H9 (cell line): ENCODE data around the gene ALG11. TPM values are rescaled to one million over a fixed set of nuclear protein-coding genes. Genes with fewer than 3 reads are reported as not detected.

ENCODE experiments used
- DNase-seq: peaks from one replicate; pipeline ENCODE4 v3.0.0-alpha.2; 2017
- H2AFZ ChIP-seq: one replicate; pipeline ENCODE4 v1.6.1; 2013; ENCODE audit warnings: mild to moderate bottlenecking, low read length, control low read depth, moderate library complexity
- H2AK5ac ChIP-seq: 2 replicates; pipeline ENCODE4 v1.6.1; 2013; ENCODE audit warnings: low read length, control low read depth, mixed read lengths; ENCODE audit not compliant: insufficient read length
- H2BK120ac ChIP-seq: one replicate; pipeline ENCODE4 v1.6.1; 2013; ENCODE audit warnings: low read depth, mild to moderate bottlenecking, low read length, control low read depth, inconsistent platforms; ENCODE audit not compliant: poor library complexity, severe bottlenecking
- H2BK12ac ChIP-seq: 2 replicates; pipeline ENCODE4 v1.6.1; 2013; ENCODE audit warnings: low read length, control low read depth, mixed read lengths, low read depth; ENCODE audit not compliant: insufficient read length
- H2BK15ac ChIP-seq: 2 replicates; pipeline ENCODE4 v1.6.1; 2013; ENCODE audit warnings: low read depth, low read length, control low read depth
- H2BK20ac ChIP-seq: one replicate; pipeline ENCODE4 v1.6.1; 2013; ENCODE audit warnings: low read depth, mild to moderate bottlenecking, low read length, control low read depth, inconsistent platforms; ENCODE audit not compliant: poor library complexity, severe bottlenecking
- H2BK5ac ChIP-seq: 2 replicates; pipeline ENCODE4 v1.6.1; 2013; ENCODE audit warnings: low read length, control low read depth, mixed read lengths; ENCODE audit not compliant: insufficient read length
- H3K14ac ChIP-seq: 2 replicates; pipeline ENCODE4 v1.6.1; 2013; ENCODE audit warnings: low read length, control low read depth; ENCODE audit not compliant: insufficient read depth
- H3K18ac ChIP-seq: 2 replicates; pipeline ENCODE4 v1.6.1; 2013; ENCODE audit warnings: low read depth, mild to moderate bottlenecking, mixed read lengths, low read length, control low read depth; ENCODE audit not compliant: insufficient read length
- H3K23ac ChIP-seq: 2 replicates; pipeline ENCODE4 v1.6.1; 2013; ENCODE audit warnings: low read length, control low read depth, mixed read lengths, low read depth; ENCODE audit not compliant: insufficient read length
- H3K23me2 ChIP-seq: 2 replicates; pipeline ENCODE4 v1.6.1; 2013; ENCODE audit warnings: low read depth, mild to moderate bottlenecking, mixed read lengths, low read length, control low read depth; ENCODE audit not compliant: insufficient read length, poor library complexity, severe bottlenecking
- H3K27ac ChIP-seq: 2 replicates; pipeline ENCODE4 v1.5.1; 2013; ENCODE audit warnings: low read length, control low read depth, mixed read lengths, low read depth; ENCODE audit not compliant: insufficient read length
- H3K27me3 ChIP-seq: 2 replicates; pipeline ENCODE4 v1.6.1; 2013; ENCODE audit warnings: low read length, control low read depth, inconsistent platforms; ENCODE audit not compliant: insufficient read depth
- H3K4ac ChIP-seq: 2 replicates; pipeline ENCODE4 v1.6.1; 2013; ENCODE audit warnings: low read depth, mild to moderate bottlenecking, control low read depth, inconsistent platforms, low read length, moderate library complexity
- H3K4me1 ChIP-seq: 2 replicates; pipeline ENCODE4 v1.6.1; 2013; ENCODE audit warnings: low read length, control low read depth, inconsistent platforms; ENCODE audit not compliant: insufficient read depth
- H3K4me2 ChIP-seq: 2 replicates; pipeline ENCODE4 v1.6.1; 2013; ENCODE audit warnings: low read length, control low read depth, mixed read lengths; ENCODE audit not compliant: insufficient read length, insufficient read depth
- H3K56ac ChIP-seq: 2 replicates; pipeline ENCODE4 v1.6.1; 2013; ENCODE audit warnings: low read depth, mild to moderate bottlenecking, mixed read lengths, low read length, control low read depth; ENCODE audit not compliant: insufficient read length
- H3K79me1 ChIP-seq: 2 replicates; pipeline ENCODE4 v1.6.1; 2013; ENCODE audit warnings: low read depth, mild to moderate bottlenecking, moderate library complexity, low read length, control low read depth, inconsistent platforms; ENCODE audit not compliant: insufficient read depth, poor library complexity, severe bottlenecking
- H3K79me2 ChIP-seq: 2 replicates; pipeline ENCODE4 v1.6.1; 2013; ENCODE audit warnings: low read length, control low read depth, inconsistent platforms; ENCODE audit not compliant: insufficient read depth
- H3K9ac ChIP-seq: 2 replicates; pipeline ENCODE4 v1.6.1; 2013; ENCODE audit warnings: low read length, control low read depth, mixed read lengths; ENCODE audit not compliant: insufficient read length; ENCODE audit errors: extremely low read depth
- H3K9me3 ChIP-seq: one replicate; pipeline ENCODE4 v1.6.1; 2013; ENCODE audit warnings: low read depth, low read length, inconsistent platforms; ENCODE audit not compliant: control insufficient read depth
- H3T11ph ChIP-seq: one replicate; pipeline ENCODE4 v1.6.1; 2013; ENCODE audit warnings: mild to moderate bottlenecking, low read length, control low read depth, inconsistent platforms
- H4K20me1 ChIP-seq: one replicate; pipeline ENCODE4 v1.6.1; 2013; ENCODE audit not compliant: control insufficient read depth, insufficient read length, insufficient read depth
- H4K5ac ChIP-seq: 2 replicates; pipeline ENCODE4 v1.6.1; 2013; ENCODE audit warnings: low read depth, mild to moderate bottlenecking, mixed read lengths, low read length, control low read depth; ENCODE audit not compliant: insufficient read length
- H4K8ac ChIP-seq: replicated peaks from 2 replicates; pipeline ENCODE4 v1.6.1; 2013; ENCODE audit warnings: low read length, control low read depth, mixed read lengths, low read depth; ENCODE audit not compliant: insufficient read length
- H4K91ac ChIP-seq: 2 replicates; pipeline ENCODE4 v1.6.1; 2013; ENCODE audit warnings: low read depth, mild to moderate bottlenecking, moderate library complexity, mixed read lengths, low read length, control low read depth; ENCODE audit not compliant: insufficient read length
- H3K27ac Mint-ChIP-seq, 3 experiments: 2 replicates in 2 of 3; 3 replicates in 1 of 3; pipeline ENCODE4 v1.8.0; 2020 to 2021; ENCODE audit warnings: mixed read lengths in 3 of 3, mild to moderate bottlenecking in 1 of 3, moderate library complexity in 1 of 3
- H3K27me3 Mint-ChIP-seq: 2 replicates; pipeline ENCODE4 v1.8.0; 2021; ENCODE audit warnings: low read depth, mild to moderate bottlenecking, moderate library complexity, mixed read lengths
- H3K36me3 Mint-ChIP-seq, 3 experiments: 2 replicates in 2 of 3; 3 replicates in 1 of 3; pipeline ENCODE4 v1.8.0; 2020 to 2021; ENCODE audit warnings: low read depth in 3 of 3, mixed read lengths in 3 of 3; ENCODE audit not compliant: insufficient read depth in 1 of 3
- H3K4me1 Mint-ChIP-seq, 2 experiments: 2 replicates each; pipeline ENCODE4 v1.8.0; 2020; ENCODE audit warnings: mixed read lengths in 2 of 2
- H3K4me3 Mint-ChIP-seq, 2 experiments: 2 replicates in 1 of 2; 3 replicates in 1 of 2; pipeline ENCODE4 v1.8.0; 2020 to 2021; ENCODE audit warnings: mild to moderate bottlenecking in 2 of 2, mixed read lengths in 2 of 2, moderate library complexity in 1 of 2
- H3K9me3 Mint-ChIP-seq, 2 experiments: 2 replicates in 1 of 2; 3 replicates in 1 of 2; pipeline ENCODE4 v1.8.0; 2020; ENCODE audit warnings: mild to moderate bottlenecking in 2 of 2, mixed read lengths in 2 of 2, moderate library complexity in 1 of 2
- WGBS: extraction: QIAGEN DNeasy Blood & Tissue Kit; methylation state at CpG from one replicate; pipeline ENCODE4 v1.1.7; 2013; ENCODE audit warnings: missing lambda C conversion rate, low lambda C conversion rate, mixed read lengths; ENCODE audit not compliant: insufficient read length; ENCODE audit errors: extremely low coverage; 5-methylcytosine and 5-hydroxymethylcytosine counted together
- total RNA-seq: library from RNA; stranded (reverse); gene quantifications from 2 replicates; pipeline ENCODE4 v1.2.1, GENCODE V29; 2021
- TF ChIP-seq, protein P1 (sequence below): fragments of 200-600 bp; sonication (generic); conservative IDR thresholded peaks from 3 replicates; pipeline ENCODE4 v1.8.0; 2021; ENCODE audit warnings: antibody characterized with exemption, mild to moderate bottlenecking

The ALG11 gene
- total RNA-seq, 1 experiment from 2014 or later, result 46.6 TPM

DNA sequence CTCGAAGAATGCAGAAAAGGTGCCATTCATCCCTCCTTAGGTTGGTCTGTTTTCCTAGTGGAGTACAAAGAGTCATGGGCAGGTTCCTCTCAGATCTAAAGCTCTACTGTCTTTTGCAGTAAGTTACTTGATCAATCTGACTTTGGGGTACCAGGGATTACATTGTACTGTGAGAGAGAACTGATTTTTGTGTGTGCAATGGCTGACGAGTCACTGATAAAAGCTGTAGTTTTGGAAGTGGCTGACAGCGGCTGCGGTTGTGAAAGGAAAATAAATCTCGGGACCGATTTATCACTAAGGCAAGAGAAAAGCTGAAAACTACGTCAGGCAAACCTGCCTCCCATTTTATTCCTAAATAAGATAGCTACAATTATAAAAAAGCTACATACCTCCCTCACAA, 39.2 kb downstream of the ALG11 start:
- Histone ChIP-seq H3K4me2 (no peak overlapping the region), H3K9ac (no peak overlapping the region), H3T11ph (no peak overlapping the region), H3K4me1 (no peaks in the 10 kb centered on the region), H3K27me3 (no peaks in the 10 kb centered on the region), H4K91ac (no peak overlapping the region), H3K4ac (no peak overlapping the region), H2BK120ac (no peak overlapping the region), H4K20me1 (no peaks in the 10 kb centered on the region), H3K14ac (no peak overlapping the region), H3K56ac (no peak overlapping the region), H3K18ac (no peak overlapping the region), H4K8ac (no peak overlapping the region), H3K27ac (no peak overlapping the region), H3K9me3 (no peaks in the 10 kb centered on the region), H2AFZ (no peak overlapping the region), H3K79me2 (no peaks in the 10 kb centered on the region), H2BK20ac (no peak overlapping the region), H2BK15ac (no peak overlapping the region), H2BK5ac (no peak overlapping the region), H3K23me2 (no peaks in the 10 kb centered on the region), H3K23ac (no peak overlapping the region), H4K5ac (no peak overlapping the region), H2BK12ac (no peak overlapping the region), H2AK5ac (no peak overlapping the region), H3K79me1 (no peaks in the 10 kb centered on the region)
- Mint-ChIP-seq H3K27me3 (no peaks in the 10 kb centered on the region), H3K36me3 (no peaks in the 10 kb centered on the region), H3K9me3 (peaks cover 0 to 2% of the 10 kb centered on the region in 2 experiments; a peak in 3 of 5 replicates), H3K4me1 (peaks cover 14% of the 10 kb centered on the region in 2 experiments), H3K27ac (peak overlapping the region in 2 of 3 experiments; percentile 19 to 32; a peak in 3 of 7 replicates), H3K4me3 (no peak overlapping the region)
- TF ChIP-seq, protein P1, sequence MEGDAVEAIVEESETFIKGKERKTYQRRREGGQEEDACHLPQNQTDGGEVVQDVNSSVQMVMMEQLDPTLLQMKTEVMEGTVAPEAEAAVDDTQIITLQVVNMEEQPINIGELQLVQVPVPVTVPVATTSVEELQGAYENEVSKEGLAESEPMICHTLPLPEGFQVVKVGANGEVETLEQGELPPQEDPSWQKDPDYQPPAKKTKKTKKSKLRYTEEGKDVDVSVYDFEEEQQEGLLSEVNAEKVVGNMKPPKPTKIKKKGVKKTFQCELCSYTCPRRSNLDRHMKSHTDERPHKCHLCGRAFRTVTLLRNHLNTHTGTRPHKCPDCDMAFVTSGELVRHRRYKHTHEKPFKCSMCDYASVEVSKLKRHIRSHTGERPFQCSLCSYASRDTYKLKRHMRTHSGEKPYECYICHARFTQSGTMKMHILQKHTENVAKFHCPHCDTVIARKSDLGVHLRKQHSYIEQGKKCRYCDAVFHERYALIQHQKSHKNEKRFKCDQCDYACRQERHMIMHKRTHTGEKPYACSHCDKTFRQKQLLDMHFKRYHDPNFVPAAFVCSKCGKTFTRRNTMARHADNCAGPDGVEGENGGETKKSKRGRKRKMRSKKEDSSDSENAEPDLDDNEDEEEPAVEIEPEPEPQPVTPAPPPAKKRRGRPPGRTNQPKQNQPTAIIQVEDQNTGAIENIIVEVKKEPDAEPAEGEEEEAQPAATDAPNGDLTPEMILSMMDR, result no peak
- no peak for DNase-seq
- no CpG with 5 or more reads among the region's 7 CpGs for WGBS
